Epithelial cell of proximal tubule (primary cell): Measurements from ENCODE around the gene TMPRSS6. TPM values are rescaled to one million over a fixed set of nuclear protein-coding genes. Genes with fewer than 3 reads are reported as not detected.
A peak's percentile ranks its signal among the peaks of the same experiment; 100 is the strongest.

ENCODE experiments used
- DNase-seq: peaks from one replicate; pipeline ENCODE4 v3.0.0-alpha.2; 2011; ENCODE audit warnings: low read depth
- H3K4me3 ChIP-seq: 2 replicates; pipeline ENCODE4 v1.5.1; 2011; ENCODE audit warnings: low read depth, mild to moderate bottlenecking, low read length
- CTCF ChIP-seq: conservative IDR thresholded peaks from 2 replicates; pipeline ENCODE4 v1.5.1; 2012; ENCODE audit warnings: low read depth, mild to moderate bottlenecking, low read length
- total RNA-seq: library from RNA; depleted of rRNA; stranded (reverse); fragments of >200 nt; gene quantifications from 2 replicates; pipeline ENCODE4 v1.2.3, GENCODE V29; 2015

Gene TMPRSS6
- total RNA-seq, 1 donor from 2014 or later, result not detected

DNA sequence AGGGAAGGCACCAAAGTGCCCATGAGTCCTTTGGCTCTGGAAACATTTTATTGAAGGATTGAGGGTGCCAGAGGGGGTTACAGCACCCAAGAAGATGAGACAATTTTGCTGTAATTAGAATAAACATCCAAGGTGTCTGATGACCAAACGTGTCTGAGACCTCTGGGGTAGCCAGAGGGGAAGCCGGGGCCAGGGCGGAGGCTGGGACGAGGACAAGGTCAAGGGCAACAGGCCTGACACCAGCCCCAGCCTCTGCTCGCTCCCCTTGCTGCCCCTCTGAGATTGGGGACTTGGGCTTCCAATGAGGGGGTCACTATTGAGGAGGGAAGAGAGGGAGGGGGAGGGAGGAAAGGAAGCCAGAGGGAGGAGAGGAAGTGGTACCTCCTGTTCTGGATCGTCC lies 25.6 kb downstream of the TMPRSS6 start:
- DNase-seq, result no peak
- H3K4me3 ChIP-seq, result no peak overlapping the region
- TF ChIP-seq CTCF, result no peak

DNA sequence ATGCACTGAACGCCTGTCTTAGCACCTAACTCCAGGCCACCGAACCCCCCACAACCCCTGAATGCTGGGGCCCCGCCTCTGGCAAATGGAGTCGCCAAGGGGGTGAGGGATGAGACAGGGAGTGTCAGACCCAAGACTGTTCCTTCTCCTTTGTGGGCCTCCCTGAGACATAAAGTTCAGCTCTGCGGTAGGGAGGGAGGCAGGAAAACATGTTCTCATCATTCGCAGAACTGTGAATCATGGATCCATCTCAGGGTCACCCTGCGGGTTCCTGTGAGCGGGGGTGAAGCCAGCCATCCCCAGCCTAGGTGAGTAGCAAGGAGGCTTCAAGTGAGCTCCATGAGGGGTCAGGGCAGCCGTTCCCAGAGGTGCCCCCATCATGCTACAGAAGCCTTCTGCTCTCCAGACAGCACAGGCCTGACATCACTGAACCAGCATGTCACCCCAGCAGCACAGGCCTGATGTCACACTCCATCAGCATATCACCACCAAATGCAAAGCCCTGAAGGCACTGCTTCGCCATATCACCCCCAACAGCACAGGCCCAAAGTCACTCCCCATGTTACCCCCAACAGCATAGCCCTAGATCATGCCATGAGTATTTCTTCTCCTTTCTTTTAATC lies 27.2 kb downstream of the TMPRSS6 start:
- DNase-seq, result no peak
- TF ChIP-seq CTCF, result no peak
- H3K4me3 ChIP-seq, result no peak overlapping the region

- H3K4me3 ChIP-seq, result no peak overlapping the region
- no peak for DNase-seq
- no peak for TF ChIP-seq CTCF
Observed at GRCh38 chr22:37080838-37081237, 28.7 kb downstream of the TMPRSS6 start.

- TF ChIP-seq CTCF, result no peak
- H3K4me3 ChIP-seq, result no peak overlapping the region
- DNase-seq, result no peak
Observed at GRCh38 chr22:37080438-37080837, 29.1 kb downstream of the TMPRSS6 start.

GRCh38 chr22:37079668-37080171 lies 29.8 kb downstream of the TMPRSS6 start:
- no peak for DNase-seq
- TF ChIP-seq CTCF, result no peak
- H3K4me3 ChIP-seq, result no peak overlapping the region

GRCh38 chr22:37079158-37079557 lies 30.4 kb downstream of the TMPRSS6 start:
- no peak for TF ChIP-seq CTCF
- no peak overlapping the region for H3K4me3 ChIP-seq
- DNase-seq, result no peak

DNA sequence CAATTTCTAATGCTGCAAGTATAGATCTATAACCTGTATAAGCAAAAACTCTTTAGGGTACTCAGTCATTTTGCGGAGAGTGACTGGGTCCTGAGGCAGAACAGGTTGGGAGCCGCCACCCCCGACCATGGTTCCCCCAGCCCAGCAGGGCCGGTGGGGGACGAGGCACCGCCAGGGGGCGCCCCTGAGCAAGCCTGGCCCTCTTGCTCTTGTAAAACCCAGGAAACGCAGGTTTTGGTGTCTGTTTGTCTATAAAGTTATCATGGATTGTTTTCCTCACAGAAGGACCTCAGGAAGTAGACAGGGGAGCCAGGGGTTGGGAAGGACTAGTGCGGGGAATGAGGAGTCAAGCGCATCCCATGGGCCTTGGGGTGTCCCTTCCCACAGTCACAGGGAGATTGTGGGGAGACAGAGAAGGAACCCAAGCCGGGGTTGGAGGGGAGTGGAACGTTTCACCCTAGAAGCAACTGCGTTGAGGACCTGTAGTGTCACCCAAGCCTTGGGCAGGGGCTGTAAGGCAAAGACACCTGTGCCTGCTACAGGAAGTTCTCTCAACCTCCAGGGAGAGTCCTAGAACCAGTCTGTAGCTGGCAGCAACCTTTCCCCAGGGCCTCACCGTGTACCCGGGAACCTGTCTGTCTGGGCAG lies 31.6 kb downstream of the TMPRSS6 start:
- DNase-seq, result no peak
- H3K4me3 ChIP-seq, result no peak overlapping the region
- peak; percentile 99 for TF ChIP-seq CTCF
